SK-N-MC (cell line): Measurements from ENCODE around the gene PTGS1.
"Not testable (repeated sequence)": the region's sequence is repeated elsewhere in the genome, so short reads cannot be mapped to it uniquely, and the experiment has no call there.

Experiments
- DNase-seq: peaks from one replicate; pipeline ENCODE4 v3.0.0-alpha.2; 2011; ENCODE audit warnings: low read depth, low spot score
- H3K27ac ChIP-seq: fragments of 200-600 bp; sonication (generic); 2 replicates; pipeline ENCODE4 v1.5.1; 2016; ENCODE audit warnings: mixed run types
- H3K36me3 ChIP-seq: fragments of 200-600 bp; sonication (generic); 2 replicates; pipeline ENCODE4 v1.6.1; 2017; ENCODE audit warnings: antibody characterized with exemption, low read length, mixed read lengths; ENCODE audit not compliant: insufficient read depth
- H3K4me3 ChIP-seq: fragments of 200-600 bp; sonication (generic); 2 replicates; pipeline ENCODE4 v1.5.1; 2016
- H3K9ac ChIP-seq: fragments of 200-600 bp; sonication (generic); 2 replicates; pipeline ENCODE4 v1.8.0; 2017; ENCODE audit warnings: mixed run types, mixed read lengths; ENCODE audit not compliant: insufficient read length
- H3K9me3 ChIP-seq: fragments of 200-600 bp; sonication (generic); 2 replicates; pipeline ENCODE4 v1.6.1; 2017; ENCODE audit warnings: low read depth, mild to moderate bottlenecking, antibody characterized with exemption, low read length, moderate library complexity, mixed read lengths
- EZH2 ChIP-seq: fragments of 200-600 bp; sonication (generic); IDR thresholded peaks from one replicate; pipeline ENCODE4 v1.6.1; 2017; ENCODE audit warnings: antibody characterized with exemption
- FOXP2 ChIP-seq: optimal IDR thresholded peaks from 2 replicates; pipeline ENCODE3; 2011; ENCODE audit warnings: mild to moderate bottlenecking, moderate library complexity; ENCODE audit not compliant: insufficient read depth; ENCODE audit errors: extremely low read length, control extremely low read depth
- POLR2AphosphoS5 ChIP-seq: IDR thresholded peaks from 2 replicates; pipeline ENCODE4 v1.6.1; 2012; ENCODE audit warnings: mild to moderate bottlenecking, low read depth, low read length, borderline replicate concordance

The PTGS1 gene

GRCh38 chr9:122350577-122351355, 20.1 kb upstream of the PTGS1 start:
- Histone ChIP-seq H3K4me3 (no peak overlapping the region), H3K9me3 (no peaks in the 10 kb centered on the region), H3K27ac (no peak overlapping the region), H3K9ac (no peak overlapping the region), H3K36me3 (no peaks in the 10 kb centered on the region)
- TF ChIP-seq EZH2 (no peak), POLR2AphosphoS5 (no peak), FOXP2 (no peak)
- no peak for DNase-seq

DNA sequence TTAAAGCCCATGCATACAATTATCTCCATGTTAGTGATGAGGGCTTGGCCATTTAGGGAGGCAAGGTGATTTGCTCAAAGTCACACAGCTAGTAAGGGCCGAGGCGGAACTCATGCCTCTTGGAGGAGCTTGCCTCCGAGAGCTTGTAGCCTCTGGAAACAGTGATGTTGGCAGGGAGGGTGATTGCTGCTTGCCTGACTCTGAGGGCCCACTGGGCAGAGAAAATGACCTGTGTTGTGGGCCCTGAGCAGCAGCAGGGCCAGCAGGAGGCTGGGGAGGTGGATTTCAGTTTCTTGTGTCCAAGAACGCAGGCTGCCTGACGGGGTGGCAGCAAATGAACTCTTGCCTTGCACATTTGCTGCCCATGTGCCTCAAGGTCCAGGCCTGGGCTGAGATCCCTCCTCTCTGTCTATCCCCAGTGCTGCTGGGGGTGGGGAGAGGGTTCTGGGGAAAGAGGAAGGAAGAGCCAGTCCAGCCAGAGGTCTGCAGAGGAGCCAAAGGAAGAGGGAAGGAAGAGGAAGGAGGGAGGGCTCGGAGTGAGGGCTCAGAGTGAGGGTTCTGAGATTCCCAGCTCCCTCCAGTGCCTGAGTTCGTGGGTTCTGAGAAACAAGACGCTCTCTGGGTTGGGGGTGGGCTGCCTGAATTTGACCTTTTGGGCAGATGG, 16.2 kb upstream of the PTGS1 start:
- no peak for TF ChIP-seq EZH2
- no peak for TF ChIP-seq FOXP2
- no peak for TF ChIP-seq POLR2AphosphoS5
- Histone ChIP-seq H3K9ac (no peak overlapping the region), H3K4me3 (no peak overlapping the region), H3K36me3 (no peaks in the 10 kb centered on the region), H3K9me3 (no peaks in the 10 kb centered on the region), H3K27ac (no peak overlapping the region)
- no peak for DNase-seq

- Histone ChIP-seq H3K9ac (no peak overlapping the region), H3K9me3 (no peaks in the 10 kb centered on the region), H3K4me3 (no peak overlapping the region), H3K36me3 (no peaks in the 10 kb centered on the region), H3K27ac (no peak overlapping the region)
- DNase-seq: no peak
- no peak for TF ChIP-seq FOXP2
These were observed 15.4 kb upstream of the PTGS1 start for GRCh38 chr9:122355336-122355875.

GRCh38 chr9:122356627-122357026, 14.2 kb upstream of the PTGS1 start:
- Histone ChIP-seq H3K9me3 (no peaks in the 10 kb centered on the region), H3K4me3 (no peak overlapping the region), H3K9ac (no peak overlapping the region), H3K27ac (no peak overlapping the region), H3K36me3 (no peaks in the 10 kb centered on the region)
- no peak for TF ChIP-seq EZH2
- no peak for TF ChIP-seq FOXP2
- TF ChIP-seq POLR2AphosphoS5: no peak
- no peak for DNase-seq

- no peaks in the 10 kb centered on the region for H3K36me3 ChIP-seq
These were observed 9.9 kb upstream of the PTGS1 start for GRCh38 chr9:122360891-122361290.

GRCh38 chr9:122363131-122363530, 7.7 kb upstream of the PTGS1 start:
- H3K4me3 ChIP-seq, H3K9ac ChIP-seq, H3K36me3 ChIP-seq, H3K27ac ChIP-seq, DNase-seq, H3K9me3 ChIP-seq: not testable (repeated sequence)

More at GRCh38 chr9:122360891-122361290, 9.9 kb upstream of the PTGS1 start:
- TF ChIP-seq FOXP2 (no peak), EZH2 (no peak), POLR2AphosphoS5 (no peak)
- Histone ChIP-seq H3K9me3 (no peaks in the 10 kb centered on the region), H3K4me3 (no peak overlapping the region), H3K9ac (no peak overlapping the region), H3K27ac (no peak overlapping the region)
- DNase-seq: no peak

DNA sequence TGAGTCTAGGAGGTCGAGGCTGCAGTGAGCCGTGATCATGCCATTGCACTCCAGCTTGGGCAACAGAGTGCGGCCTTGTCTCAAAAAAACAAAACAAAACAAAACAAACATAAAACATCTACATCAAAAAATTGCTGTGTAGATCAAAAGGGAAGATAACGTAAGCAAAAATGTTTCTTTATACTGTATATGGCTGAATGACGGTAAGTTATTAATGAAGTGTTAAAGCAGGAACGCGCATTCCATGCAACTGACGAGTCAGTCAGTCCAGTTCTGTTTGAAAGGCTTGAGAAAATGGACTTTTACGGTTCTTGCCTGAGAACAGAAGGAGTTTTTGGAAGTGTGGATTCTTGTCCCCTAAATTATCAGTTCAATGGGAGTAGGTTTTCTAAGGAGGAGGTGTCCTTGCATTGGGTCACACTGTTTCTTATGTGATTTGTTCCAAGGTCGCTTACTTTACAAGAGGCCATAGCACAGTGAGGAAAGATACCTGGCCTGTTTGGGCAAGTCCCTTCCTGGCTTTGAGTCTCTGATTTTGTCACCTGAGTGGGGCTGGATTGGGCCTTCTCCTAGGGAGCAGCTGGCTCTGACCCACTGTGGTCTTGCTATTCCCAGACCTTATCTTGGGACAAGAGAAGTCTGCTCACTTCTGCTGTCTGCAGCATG, 6.6 kb upstream of the PTGS1 start:
- H3K9ac ChIP-seq: no peak overlapping the region
- H3K27ac ChIP-seq: no peak overlapping the region

DNA sequence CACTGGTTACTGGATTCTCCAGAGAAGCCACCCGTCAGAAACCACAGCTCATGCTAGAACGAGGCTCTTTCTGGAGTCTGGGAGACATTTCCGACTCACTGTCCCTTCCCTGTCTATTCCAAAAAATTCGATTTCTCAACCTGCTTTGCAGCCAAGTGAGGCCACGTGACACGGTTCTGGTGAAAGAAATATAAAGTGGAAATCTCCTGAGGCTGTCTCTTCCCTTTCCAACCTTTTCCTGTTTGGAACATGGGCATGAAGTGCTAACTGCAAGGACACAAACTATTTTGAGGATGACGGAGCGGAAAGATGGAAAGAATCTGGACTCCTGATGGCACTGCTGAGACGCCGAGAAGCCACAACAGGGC, 6.1 kb upstream of the PTGS1 start:
- Histone ChIP-seq H3K9ac (no peak overlapping the region), H3K4me3 (no peak overlapping the region), H3K36me3 (no peaks in the 10 kb centered on the region), H3K9me3 (no peaks in the 10 kb centered on the region), H3K27ac (no peak overlapping the region)
- TF ChIP-seq FOXP2 (no peak), EZH2 (no peak), POLR2AphosphoS5 (no peak)
- DNase-seq: no peak

More for the DNA sequence above, 6.6 kb upstream of the PTGS1 start:
- DNase-seq: no peak
- Histone ChIP-seq H3K4me3 (no peak overlapping the region), H3K9me3 (no peaks in the 10 kb centered on the region), H3K36me3 (no peaks in the 10 kb centered on the region)
- TF ChIP-seq EZH2 (no peak), POLR2AphosphoS5 (no peak), FOXP2 (no peak)

DNA sequence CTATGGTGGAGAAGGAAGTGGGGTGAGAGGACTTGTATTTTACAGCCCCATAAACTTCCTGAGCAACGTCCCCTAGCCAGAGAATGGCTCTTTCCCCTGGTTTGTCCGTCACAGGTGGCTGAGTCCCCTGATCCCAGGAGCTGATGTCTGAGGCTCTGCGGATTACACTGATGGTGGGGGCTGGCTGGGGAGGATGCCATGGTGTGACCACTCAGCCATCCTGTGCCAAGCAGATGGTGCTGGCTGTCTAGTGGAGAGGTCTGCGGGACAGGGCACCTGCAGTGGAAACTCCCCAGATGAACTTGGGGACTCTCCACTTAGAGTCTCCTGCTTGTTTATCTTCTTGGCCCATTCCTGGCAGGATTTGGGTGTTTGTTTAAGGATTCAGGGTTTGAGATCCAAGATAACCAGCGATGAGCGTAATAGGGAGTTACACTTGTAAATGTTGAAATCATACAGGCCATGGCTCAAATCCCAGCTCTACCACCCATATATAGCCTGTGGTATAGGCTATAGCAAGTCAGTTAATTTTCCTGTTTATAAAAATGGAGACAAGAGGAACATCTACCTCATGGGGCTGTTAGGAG, 4.7 kb upstream of the PTGS1 start:
- no peak overlapping the region for H3K27ac ChIP-seq
- no peak for DNase-seq
- TF ChIP-seq POLR2AphosphoS5: no peak
- TF ChIP-seq EZH2: no peak
- no peak for TF ChIP-seq FOXP2

More for the DNA sequence above, 4.7 kb upstream of the PTGS1 start:
- Histone ChIP-seq H3K9me3 (no peaks in the 10 kb centered on the region), H3K36me3 (no peaks in the 10 kb centered on the region), H3K9ac (no peak overlapping the region), H3K4me3 (no peak overlapping the region)
